ENCODE measurements around the gene AP1M2.
"Not testable (repeated sequence)": the region's sequence is repeated elsewhere in the genome, so short reads cannot be mapped to it uniquely, and the experiment has no call there.

The AP1M2 gene

DNA sequence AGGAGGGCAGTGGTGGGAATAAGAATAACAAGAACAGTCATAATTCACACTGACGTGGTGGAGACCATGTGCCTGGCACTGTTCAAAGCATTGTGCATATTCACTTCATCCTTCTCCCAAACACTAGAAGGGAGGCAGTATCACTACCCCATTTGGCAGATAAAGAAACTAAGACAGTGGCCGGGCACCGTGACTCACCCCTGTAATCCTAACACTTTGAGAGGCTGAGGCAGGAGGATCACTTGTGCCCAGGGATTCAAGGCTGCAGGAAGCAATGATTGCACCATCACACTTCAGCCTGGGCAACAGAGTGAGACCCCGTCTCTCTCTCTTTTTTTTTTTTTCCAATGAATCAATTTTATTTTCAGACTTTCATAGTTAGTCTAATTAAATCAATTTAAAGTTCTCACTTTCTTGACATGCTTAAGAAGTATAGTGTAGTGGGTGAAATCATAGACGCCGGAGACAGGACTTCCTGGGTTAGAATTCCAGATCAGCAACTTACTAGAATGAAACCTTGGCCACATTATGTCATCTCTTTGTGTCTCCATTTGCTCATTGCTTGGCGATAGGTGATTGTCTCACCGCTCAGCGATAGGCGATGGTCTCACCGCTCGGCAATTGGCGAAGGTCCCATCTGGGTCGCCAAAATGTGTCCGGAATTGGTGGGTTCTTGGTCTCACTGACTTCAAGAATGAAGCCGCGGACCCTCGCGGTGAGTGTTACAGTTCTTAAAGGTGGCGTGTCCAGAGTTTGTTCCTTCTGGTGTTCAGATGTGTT lies 48.7 kb downstream of the AP1M2 start:
- DNase-seq (ENCODE audit: low read depth, low spot score): no peak

DNA sequence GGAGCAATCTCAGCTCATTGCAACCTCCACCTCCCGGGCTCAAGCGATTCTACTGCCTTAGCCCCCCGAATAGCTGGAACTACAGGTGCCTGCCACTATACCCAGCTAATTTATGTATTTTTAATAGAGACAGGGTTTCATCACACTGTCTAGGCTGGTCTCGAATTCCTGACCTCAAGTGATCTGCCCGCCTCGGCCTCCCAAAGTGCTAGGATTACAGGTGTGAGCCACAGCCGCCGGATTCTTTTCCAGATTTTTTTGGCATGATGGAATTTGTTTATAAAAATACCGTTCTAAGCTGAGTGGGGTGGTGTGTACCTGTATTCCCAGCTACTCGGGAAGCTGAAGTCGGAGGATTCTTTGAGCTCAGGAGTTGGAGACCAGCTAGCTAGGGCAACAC lies 49.4 kb downstream of the AP1M2 start:
- DNase-seq (ENCODE audit: low read depth, low spot score): no peak

DNA sequence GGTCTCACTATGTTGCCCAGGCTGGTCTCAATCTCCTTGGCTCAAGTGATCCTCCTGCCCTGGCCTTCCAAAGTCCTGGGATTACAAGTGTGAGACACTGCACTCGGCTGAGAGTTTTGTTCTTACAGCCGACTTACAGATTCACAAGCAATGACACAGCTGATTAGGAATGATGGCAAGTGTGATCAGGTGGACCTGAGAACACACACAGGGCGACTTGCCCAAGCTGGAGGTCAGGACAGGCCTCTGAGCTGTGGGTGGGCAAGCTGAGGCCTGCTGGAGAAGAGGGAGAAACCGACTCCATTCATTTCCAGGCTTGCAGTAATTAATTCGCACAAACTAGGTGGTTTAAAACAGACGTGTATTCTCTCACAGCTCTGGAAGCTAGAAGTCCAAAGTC lies 51.5 kb downstream of the AP1M2 start:
- no peak for DNase-seq (ENCODE audit: low read depth, low spot score)

DNA sequence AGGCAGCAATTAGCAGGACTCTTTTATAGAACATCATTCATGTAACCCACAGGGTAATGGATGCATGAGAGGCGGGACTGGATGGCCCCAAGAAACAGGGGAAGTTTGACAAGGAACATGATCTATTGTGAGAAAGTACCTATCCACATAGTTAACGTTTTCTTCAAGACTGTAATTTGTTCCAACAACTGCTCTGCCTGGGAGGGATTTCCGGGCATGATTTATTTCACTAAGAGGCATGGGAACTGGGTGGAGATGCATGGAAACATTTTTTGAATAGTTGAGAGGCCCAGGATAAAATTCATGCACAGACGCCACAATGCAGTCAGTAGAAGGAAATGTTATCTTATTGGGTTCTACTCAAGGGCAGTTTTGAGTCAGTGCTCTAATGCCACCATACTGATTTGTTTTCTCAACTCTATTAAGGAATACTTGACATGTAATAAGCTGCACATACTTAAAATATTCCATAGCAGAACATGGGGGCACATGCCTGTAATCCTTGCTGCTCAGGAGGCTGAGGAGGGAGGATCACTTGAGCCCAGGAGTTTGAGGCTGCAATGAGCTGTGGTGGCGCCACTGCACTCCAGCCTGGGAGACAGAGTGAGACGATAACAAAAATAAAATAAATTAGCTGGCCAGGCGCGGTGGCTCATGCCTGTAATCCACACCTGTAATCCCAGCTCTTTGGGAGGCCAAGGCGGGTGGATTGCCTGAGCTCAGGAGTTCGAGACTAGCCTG lies 53.3 kb downstream of the AP1M2 start:
- DNase-seq (ENCODE audit: low read depth, low spot score): no peak

DNA sequence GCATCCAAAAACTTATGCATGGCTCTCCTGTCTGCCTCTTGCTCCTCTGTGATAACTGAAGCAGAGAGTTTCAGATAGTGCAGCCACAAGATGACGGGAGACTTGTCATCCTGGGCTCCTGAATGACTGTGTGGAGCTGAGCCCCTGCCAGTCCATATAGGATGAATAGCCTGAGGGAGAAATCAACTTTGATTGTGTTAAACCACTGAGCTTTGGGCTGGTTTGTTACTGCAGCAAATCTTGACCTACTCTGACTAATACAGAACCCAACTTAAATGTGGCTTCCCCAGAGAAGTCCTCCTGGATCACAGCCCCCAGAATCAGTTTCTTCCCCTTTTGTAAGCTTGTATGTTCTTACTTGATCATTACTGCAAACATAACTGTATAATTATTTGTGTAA lies 54.7 kb downstream of the AP1M2 start:
- no peak for DNase-seq (ENCODE audit: low read depth, low spot score)

DNA sequence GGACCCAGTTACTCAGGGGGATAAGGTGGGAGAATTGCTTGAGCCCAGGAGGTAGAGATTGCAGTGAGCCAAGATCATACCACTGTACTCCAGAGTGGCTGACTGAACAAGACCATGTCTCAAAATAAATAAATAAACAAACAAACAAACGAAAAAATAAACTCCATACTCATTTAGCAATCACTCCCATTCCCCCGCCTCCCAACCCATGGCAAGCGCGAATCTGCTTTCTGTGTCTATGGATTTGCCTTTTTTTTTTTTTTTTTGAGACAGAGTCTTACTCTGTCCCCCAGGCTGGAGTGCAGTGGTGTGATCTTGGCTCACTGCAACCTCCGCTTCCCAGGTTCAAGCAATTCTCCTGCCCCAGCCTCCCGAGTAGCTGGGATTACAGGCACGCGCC lies 60.2 kb downstream of the AP1M2 start:
- DNase-seq (ENCODE audit: low read depth, low spot score): not testable (repeated sequence)

DNA sequence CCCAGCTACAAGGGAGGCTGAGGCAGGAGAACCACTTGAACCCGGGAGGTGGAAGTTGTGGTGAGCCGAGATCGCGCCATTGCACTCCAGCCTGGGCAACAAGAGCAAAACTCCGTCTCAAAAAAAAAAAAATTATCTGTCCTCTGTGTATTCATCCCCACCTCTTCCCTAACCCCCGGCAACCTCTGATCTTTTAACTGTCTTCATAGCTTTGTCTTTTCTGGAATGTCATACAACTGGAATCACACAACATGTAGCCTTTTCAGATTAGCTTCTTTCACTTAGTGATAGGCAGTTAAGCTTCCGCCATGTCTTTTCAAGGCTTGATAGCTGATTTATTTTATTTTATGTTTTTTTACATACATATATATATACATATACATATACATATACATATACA lies 61.5 kb downstream of the AP1M2 start:
- no peak for DNase-seq (ENCODE audit: low read depth, low spot score)

DNA sequence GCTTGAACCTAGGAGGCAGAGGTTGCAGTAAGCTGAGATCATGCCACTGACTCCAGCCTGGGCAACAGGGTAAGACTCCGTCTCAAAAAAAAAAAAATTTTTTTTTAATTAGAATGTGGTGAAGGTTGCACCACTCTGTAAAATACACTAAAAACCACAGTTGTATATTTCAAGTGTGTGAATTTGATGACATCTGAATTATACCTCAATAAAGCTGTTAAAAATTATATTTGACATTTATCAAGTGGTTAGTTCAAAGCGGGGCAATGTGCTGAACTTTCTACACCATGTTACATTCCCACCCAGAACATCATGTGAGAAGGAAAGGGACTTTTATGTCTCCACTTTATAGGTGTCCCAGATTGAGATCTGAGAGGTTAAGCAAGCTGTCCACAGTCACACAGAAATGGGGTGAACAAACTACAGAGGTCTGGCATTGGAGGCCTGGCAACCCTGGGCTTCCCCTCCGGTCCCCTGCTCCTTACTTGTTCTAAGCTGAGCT lies 63.9 kb downstream of the AP1M2 start:
- DNase-seq (ENCODE audit: low read depth, low spot score): no peak
